Fibroblast of lung (primary cell): ENCODE data around the gene DNALI1.

Experiments used
- CTCF ChIP-seq, 2 donors: IDR thresholded peaks in 1 of 2; conservative IDR thresholded peaks in 1 of 2; 1 replicate in 1 of 2; 2 replicates in 1 of 2; pipeline ENCODE4 v1.5.1; 2011 to 2012; ENCODE audit warnings: low read length in 2 of 2, control low read depth in 1 of 2, inconsistent platforms in 1 of 2, low read depth in 1 of 2, mild to moderate bottlenecking in 1 of 2
- EZH2 ChIP-seq: IDR thresholded peaks from 2 replicates; pipeline ENCODE4 v1.5.1; 2012; ENCODE audit warnings: low read length, control low read depth, mild to moderate bottlenecking; ENCODE audit errors: missing control alignments

DNA sequence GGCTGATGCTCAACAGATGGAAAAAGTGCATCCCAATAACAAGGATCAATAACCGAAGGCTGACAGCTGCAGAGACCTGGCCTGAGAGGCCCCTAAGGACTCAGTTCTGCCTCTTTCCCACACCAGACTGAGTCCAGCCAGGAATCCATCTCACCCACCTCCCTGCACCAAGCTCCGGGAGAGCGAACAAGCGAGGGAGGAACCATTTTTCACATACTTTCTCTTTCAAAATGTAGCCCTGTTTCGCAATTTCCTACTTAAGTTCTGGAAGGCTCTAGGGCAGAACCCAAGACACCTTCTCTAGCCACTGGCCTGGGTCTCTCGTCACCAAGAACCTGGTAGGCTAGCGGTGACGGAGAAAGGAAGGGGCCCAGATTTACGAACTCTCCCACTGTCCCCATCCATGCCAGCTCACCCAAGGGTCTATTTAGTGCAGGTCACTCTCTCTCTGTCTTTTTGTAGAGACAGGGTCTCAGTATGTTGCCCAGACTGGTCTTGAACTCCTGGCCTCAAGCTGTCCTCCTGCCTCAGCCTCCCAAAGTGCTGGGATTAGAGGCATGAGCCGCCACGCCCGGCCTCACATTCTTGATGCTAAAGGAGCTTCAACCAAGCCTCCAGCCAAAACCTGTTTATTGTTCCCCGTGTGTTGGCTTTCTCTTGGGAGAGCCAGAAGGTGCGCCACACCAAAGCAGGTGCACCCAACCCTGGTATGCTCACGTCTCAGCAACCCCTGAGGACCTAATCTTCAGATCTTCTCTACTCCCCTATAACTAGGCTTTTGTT, 49.9 kb downstream of the DNALI1 start:
- TF ChIP-seq CTCF (conservative IDR thresholded peaks at IDR 0.05 in 1 of 2, IDR thresholded peaks at IDR 0.05 in 1 of 2; ENCODE audit: low read depth in 1 of 2, low read length in 2 of 2) (no peak), EZH2 (no peak)
